Ishikawa (cell line): ENCODE results near the gene PIK3C2B.

Source experiments
- CEBPB ChIP-seq: IDR thresholded peaks from 2 replicates; pipeline ENCODE4 v1.6.1; 2012
- CREB1 ChIP-seq: IDR thresholded peaks from 2 replicates; pipeline ENCODE4 v1.6.1; 2012; ENCODE audit warnings: low read depth
- EGR1 ChIP-seq: IDR thresholded peaks from 2 replicates; pipeline ENCODE4 v1.6.1; 2012
- EP300 ChIP-seq: IDR thresholded peaks from 2 replicates; pipeline ENCODE4 v1.6.1; 2012; ENCODE audit warnings: borderline replicate concordance
- FOXM1 ChIP-seq: IDR thresholded peaks from 2 replicates; pipeline ENCODE4 v1.6.1; 2012; ENCODE audit warnings: low read depth, borderline replicate concordance
- NFIC ChIP-seq: IDR thresholded peaks from 2 replicates; pipeline ENCODE4 v1.6.1; 2012
- RAD21 ChIP-seq: IDR thresholded peaks from 2 replicates; pipeline ENCODE4 v1.6.1; 2012; ENCODE audit warnings: low read depth
- REST ChIP-seq: IDR thresholded peaks from 2 replicates; pipeline ENCODE4 v1.6.1; 2012; ENCODE audit warnings: low read depth, mild to moderate bottlenecking
- TAF1 ChIP-seq: IDR thresholded peaks from 2 replicates; pipeline ENCODE4 v1.6.1; 2012; ENCODE audit warnings: low read depth, mild to moderate bottlenecking
- TCF12 ChIP-seq: IDR thresholded peaks from 2 replicates; pipeline ENCODE4 v1.6.1; 2012; ENCODE audit warnings: low read depth
- TEAD4 ChIP-seq: IDR thresholded peaks from 2 replicates; pipeline ENCODE4 v1.6.1; 2012
- USF1 ChIP-seq: IDR thresholded peaks from 2 replicates; pipeline ENCODE4 v1.6.1; 2012
- YY1 ChIP-seq: IDR thresholded peaks from 2 replicates; pipeline ENCODE4 v1.6.1; 2012; ENCODE audit warnings: low read depth
- ZBTB7A ChIP-seq: IDR thresholded peaks from 2 replicates; pipeline ENCODE4 v1.6.1; 2012; ENCODE audit warnings: low read depth
- TF ChIP-seq, protein P1 (sequence below): IDR thresholded peaks from 2 replicates; pipeline ENCODE4 v1.6.1; 2012

Gene PIK3C2B

DNA sequence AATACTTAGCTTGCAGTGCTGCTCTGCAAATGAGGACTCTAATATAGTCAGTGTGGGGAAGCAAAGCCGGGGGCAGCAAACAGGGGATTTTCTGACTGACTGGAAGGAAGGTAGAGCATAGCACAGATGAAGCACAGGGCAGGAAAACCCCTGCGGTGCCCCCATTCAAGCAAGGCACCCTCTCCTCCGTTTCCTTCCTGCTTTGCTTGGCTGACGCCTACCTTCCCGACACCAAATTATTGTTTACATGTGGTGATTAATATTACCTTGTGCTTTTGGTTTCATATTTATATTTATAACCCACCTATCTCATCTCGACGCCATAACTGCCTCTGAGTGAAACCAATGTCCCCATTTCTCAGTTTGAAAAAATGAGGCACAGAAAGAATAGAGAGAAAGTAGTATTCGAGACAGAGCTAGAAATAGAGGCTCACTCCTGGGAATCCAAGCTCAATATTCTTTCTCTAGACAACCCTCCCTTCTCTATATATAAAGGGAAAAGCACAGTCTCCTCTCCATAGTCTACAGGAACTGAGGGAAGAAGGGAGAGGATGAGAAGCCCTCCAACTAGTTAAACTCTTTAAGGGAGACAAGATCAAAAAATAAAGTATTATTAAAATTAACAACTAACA lies 41.3 kb downstream of the PIK3C2B start:
- TF ChIP-seq TAF1 (no peak), EP300 (no peak), YY1 (no peak), USF1 (no peak), ZBTB7A (no peak), EGR1 (no peak), RAD21 (no peak), CREB1 (no peak), CEBPB (no peak), REST (no peak), TCF12 (no peak), TEAD4 (no peak), FOXM1 (no peak)
- TF ChIP-seq, protein P1, sequence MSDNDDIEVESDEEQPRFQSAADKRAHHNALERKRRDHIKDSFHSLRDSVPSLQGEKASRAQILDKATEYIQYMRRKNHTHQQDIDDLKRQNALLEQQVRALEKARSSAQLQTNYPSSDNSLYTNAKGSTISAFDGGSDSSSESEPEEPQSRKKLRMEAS = no peak

DNA sequence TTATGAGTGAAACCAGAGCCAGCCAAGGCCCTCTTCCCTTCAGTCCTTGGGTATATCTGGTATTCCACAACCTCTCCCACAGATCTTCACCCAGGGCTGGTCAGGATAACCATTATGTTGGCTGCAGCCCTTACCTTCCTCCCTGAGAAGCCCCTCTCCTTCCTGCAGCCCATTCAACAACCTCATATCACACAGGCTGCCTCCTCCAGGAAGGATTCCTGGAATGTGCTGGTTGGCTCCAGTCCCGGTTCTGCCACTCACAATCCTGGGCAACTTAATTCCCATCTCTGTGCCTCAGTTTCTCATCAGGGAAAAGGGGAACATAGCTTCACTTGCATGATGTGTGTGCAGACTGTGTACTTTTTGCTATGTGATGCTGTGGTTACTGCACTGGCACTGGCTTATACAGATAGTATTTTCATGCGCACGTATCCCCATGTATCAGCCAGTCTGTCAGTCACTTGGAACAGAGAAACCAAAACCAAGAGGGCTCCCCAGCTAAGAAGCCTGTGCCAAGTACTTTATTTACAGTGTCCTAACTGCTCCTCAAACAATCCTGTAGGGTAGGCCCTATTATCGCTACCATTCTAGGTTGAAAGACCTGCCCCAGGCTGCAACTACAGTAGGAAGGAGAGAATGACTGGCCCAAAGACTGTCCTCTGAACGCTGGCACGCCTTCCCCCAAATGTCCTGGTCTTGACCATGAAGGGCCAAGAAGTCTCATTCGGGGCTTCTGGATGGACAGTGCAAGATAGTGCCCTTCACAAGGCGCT lies 43.1 kb downstream of the PIK3C2B start:
- no peak for TF ChIP-seq ZBTB7A
- TF ChIP-seq CEBPB = no peak
- TF ChIP-seq RAD21 = no peak
- TF ChIP-seq TEAD4 = no peak
- no peak for TF ChIP-seq FOXM1
- no peak for TF ChIP-seq YY1
- no peak for TF ChIP-seq EP300
- no peak for TF ChIP-seq TAF1
- TF ChIP-seq CREB1 = no peak
- TF ChIP-seq NFIC = no peak
- TF ChIP-seq USF1 = no peak
- no peak for TF ChIP-seq TCF12
- TF ChIP-seq REST = no peak
- TF ChIP-seq, protein P1 = no peak
- TF ChIP-seq EGR1 = no peak

- no peak for TF ChIP-seq FOXM1
- no peak for TF ChIP-seq CEBPB
- TF ChIP-seq USF1 = no peak
- no peak for TF ChIP-seq EGR1
- TF ChIP-seq RAD21 = no peak
- TF ChIP-seq EP300 = no peak
- no peak for TF ChIP-seq TAF1
These were observed 43.9 kb downstream of the PIK3C2B start for GRCh38 chr1:204450461-204451257.

DNA sequence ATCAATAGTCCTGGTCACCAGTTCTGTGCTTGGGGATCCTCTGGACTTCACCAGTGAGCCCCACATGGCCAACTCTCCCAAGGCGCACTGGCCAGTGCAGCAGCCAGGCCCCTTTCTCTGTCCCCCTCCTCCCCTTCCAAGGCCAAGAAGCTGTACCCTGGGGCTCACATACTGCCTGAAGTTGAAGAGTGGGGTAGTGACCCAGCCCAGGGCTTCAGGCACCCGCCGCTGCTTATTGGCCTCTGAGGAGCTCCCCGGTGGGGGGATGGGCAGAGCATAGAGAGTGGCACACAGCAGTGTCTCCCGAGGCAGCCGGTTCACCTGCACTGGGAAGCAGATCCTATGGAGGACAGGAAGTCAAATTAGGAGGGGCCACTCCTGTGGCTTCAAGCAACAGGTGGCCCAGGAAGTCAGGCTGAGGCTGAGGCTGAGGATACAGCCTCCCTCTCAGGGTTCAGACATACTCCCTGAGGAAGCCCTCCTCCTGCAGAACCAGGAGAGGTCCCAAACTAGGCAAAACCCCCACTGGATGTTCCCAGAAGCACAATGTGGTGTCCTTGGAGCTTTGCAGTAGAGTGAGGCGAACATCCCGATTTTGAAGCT lies 44.8 kb downstream of the PIK3C2B start:
- TF ChIP-seq CEBPB (no peak), CREB1 (no peak), EP300 (no peak), TCF12 (no peak), TAF1 (no peak), FOXM1 (no peak), USF1 (no peak), NFIC (no peak), ZBTB7A (no peak), YY1 (no peak)
- TF ChIP-seq, protein P1 = no peak
